NCI-H2107 treated with DMSO at 0.1 percent for 48 hours (cell line): ENCODE measurements around the gene CDK1.

Source experiments
- DNase-seq: peaks from one replicate; lab custom pipeline; 2025; ENCODE audit not compliant: unreplicated experiment; lab: John Stamatoyannopoulos, UW

CDK1 gene

GRCh38 chr10:60777696-60778213 is 523 bp upstream of the CDK1 start:
- no peak for DNase-seq

- DNase-seq: no peak
These were observed 906 bp downstream of the CDK1 start for GRCh38 chr10:60778971-60779796.

DNA sequence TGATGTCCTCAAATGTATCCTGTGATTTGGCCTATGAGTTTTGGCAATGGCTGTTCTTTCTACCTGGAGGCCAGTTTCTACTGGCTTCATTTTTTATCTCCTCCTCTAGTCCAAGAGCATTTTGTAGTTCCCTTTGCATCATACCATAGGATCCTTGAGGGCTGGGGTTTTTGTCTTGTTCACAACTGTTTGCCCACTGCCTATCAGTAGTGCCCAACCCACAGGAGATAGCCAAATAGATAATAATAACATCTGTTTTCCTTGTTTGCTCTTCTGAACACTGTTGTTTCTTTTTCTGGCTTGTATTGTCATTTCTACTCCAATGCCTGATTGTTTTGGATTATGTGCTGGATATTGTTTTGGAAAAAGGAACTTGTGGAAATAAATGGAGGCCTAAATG is 3.4 kb downstream of the CDK1 start:
- no peak for DNase-seq

DNA sequence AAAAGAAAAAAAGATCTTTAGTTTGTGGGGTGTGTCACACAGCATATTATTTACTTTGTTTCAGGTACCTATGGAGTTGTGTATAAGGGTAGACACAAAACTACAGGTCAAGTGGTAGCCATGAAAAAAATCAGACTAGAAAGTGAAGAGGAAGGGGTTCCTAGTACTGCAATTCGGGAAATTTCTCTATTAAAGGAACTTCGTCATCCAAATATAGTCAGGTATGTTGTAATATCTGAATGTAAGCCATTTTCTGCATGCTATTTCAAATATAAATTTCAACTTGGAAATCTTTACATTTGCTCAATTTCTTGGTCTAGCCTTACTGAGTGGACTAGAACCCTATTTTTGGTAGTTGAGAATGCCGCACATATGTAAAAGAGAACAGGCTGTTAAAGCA is 6.4 kb downstream of the CDK1 start:
- no peak for DNase-seq

DNA sequence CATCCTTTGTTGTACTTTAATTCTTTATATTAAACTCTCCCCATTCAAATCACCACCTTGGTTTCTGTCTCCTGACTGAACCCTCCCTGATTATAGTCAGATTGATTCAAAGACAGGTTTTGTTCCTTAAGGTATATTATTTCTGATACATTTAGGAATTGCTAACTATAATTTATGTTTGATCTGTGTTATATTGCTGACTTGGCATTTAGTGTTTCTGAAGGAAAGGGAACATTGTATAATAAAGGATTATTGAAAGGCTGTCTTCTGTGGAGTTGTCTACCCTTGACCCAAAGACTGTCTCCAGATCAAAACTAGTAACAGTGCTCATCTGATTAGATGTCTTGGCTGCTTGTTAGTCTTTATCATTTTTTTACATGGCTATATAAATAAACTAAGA is 10.3 kb downstream of the CDK1 start:
- no peak for DNase-seq

DNA sequence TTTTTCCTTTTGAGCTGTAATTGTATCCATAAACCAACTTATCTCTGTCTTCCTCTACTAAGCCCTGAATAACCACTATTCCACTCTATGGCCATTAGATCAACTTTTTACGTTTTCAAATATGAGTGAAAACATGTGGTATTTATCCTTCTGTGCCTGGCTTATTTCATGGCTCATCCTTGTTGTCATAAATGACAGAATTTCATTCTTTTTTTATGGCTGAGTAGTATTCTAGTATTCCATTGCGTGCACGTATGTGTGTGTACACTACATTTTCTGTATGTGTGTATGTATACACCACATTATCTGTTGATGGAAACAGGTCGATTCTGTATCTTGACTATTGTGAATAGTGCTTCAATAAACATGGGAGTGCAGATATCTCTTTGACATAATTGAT is 11.1 kb downstream of the CDK1 start:
- DNase-seq: no peak

DNA sequence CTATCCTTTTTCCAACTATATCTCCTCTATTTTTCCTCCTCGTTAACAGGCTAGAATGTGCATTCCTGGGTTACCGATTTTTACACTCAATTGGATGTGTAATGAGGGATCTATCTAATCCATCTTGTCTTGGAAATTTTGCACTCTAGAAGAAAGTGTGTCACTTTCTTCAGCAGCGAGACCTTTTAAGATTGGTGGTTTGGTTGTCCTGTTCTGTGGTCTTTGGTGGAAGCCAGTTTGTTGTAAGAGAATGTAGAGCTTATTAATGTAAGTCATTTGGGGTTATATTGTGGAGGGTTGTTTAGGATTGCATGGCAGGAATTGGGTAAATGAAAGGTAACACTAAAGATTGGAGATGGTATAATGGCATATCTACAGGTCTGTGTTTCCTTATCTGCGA is 16.7 kb downstream of the CDK1 start:
- no peak for DNase-seq

GRCh38 chr10:60795465-60796202 is 17.4 kb downstream of the CDK1 start:
- DNase-seq: no peak

DNA sequence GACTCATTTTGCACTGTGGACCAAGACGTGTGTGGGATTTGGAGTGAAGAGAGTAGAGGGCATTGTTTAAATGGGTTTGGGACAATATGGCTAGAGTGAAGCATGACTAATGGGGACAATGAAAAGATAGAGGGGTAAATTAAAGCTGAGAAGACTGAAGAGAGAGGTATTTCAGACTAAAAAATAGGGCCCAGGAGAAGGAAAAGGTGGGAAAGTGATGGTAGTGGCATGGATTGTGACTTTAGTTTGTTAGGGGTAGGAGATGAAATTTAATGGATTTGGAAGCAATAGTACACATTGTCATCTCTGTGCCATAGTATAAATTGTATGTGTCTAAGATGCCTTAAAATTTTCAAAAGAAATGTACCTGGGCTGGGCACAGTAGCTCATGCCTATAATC is 18.2 kb downstream of the CDK1 start:
- DNase-seq: no peak

DNA sequence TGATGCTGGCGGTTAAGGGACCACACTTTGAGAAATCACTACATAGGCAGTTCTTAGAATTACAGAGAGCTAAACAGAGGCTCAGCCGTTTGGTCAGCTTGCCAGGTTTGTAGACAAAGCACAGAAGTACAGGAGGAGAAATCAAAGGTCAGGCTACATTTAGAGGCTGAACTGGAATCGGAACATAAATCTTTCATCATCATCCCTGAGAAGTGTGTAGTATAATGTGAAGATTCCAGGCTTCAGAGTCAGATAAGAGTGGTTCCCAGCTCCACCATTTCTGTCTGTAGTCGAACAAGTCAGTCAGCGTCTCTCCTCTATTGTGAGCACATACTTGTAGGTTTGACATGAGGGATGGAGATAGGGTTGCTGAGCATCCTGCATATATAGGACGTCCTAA is 18.9 kb downstream of the CDK1 start:
- no peak for DNase-seq

- no peak for DNase-seq
These were observed 19.8 kb downstream of the CDK1 start for GRCh38 chr10:60798031-60798430.

DNA sequence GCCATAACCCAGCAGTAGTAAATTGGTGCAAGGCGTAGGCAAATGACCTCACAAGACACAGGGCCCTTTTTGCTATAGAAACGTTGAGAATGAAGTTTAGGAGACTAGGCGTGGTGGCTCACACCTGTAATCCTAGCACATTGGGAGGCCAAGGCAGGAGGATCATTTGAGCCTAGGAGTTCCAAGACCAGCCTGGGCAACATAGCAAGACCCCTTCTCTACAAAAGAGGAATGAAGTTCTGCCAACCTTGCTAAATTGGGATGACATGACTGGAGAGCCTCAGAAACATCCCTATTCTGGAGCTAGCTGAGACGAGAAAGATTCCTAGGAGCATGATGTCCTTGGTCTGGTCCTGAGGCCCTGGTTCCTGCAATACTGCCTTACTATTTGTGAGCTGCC is 20.6 kb downstream of the CDK1 start:
- no peak for DNase-seq

- DNase-seq: no peak
These were observed 21.8 kb downstream of the CDK1 start for GRCh38 chr10:60799971-60800650.

DNA sequence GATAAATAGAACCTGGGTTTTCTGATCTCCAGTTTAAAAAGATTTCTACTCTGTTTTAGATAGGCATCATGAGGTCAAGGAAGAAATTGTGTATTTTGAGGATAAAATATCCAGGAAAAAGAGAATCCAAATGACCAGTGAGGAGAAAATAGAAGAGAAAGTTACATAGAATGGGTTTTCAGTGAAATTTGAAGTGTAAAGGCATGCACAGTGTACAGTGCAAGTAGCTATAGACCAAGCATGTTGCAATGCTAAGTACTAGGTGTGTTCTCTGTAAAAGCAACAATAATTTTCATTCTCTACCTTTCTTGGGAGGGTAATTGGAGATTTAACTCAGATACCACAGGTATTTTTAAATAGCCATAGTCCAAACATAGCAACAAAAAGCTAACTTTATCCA is 22.6 kb downstream of the CDK1 start:
- no peak for DNase-seq

GRCh38 chr10:60801522-60801921 is 23.2 kb downstream of the CDK1 start:
- no peak for DNase-seq

GRCh38 chr10:60803433-60803832 is 25.2 kb downstream of the CDK1 start:
- no peak for DNase-seq

DNA sequence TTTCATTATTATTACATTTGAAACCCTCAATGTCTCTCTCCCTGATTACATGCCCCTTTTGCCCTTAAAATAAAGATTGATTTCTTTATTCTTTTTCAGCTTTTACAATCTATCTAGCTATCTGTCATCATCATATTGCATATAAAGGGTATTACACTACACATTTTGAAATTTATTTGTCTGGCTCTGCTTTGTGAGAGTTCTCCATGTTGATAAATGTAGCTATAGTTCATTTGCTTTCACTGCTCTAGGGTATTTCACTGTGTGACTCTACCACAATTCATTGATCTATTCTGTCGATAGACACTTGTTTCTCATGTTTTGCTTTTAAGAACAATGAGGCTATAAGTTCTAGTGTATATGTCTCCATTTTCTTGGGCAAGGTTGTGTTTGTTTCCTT is 25.6 kb downstream of the CDK1 start:
- no peak for DNase-seq

GRCh38 chr10:60806921-60807320 is 28.6 kb downstream of the CDK1 start:
- DNase-seq: no peak

DNA sequence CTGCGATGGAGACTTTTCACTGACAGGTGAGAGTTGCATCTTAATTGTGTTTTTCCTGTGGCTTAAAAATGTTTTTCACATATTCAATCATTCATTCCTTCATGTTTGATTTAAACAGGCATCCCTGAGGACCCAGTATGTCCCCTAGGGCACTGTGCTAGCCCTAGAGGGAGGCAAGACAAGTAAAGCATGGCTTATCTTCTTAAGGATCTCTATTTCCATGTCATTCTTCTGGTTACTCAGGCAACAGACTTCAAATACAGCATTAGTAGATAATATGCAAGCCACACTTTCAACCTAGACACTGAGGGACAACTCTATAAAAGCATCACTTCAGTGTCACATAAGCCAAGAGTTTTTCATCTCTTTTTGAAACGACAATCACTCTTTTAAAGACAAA is 29.2 kb downstream of the CDK1 start:
- DNase-seq: no peak

GRCh38 chr10:60808036-60808435 is 29.8 kb downstream of the CDK1 start:
- DNase-seq: no peak

GRCh38 chr10:60809157-60809556 is 30.9 kb downstream of the CDK1 start:
- no peak for DNase-seq
